ENCODE measurements around the gene NHLRC1.

DNA sequence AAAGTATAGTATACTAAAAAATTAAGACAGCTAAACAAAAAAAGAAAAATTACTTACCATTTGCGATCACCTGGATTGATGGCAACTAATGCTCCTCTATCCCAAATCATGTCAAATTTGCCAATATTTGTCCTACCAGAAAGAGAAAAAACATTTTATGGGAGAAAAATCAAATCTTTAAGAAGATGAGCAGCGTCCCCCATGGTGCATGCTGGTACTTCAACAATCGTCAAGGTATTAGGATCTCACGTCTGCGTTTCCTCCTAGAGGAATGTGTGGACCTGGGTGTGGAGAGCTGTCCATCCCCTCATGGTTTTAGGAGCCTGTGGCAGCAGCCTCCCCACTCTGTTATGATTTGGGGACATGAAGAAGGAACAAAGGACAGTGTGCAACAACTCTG is 16.4 kb upstream of the NHLRC1 start:
- TF ChIP-seq, protein P1, sequence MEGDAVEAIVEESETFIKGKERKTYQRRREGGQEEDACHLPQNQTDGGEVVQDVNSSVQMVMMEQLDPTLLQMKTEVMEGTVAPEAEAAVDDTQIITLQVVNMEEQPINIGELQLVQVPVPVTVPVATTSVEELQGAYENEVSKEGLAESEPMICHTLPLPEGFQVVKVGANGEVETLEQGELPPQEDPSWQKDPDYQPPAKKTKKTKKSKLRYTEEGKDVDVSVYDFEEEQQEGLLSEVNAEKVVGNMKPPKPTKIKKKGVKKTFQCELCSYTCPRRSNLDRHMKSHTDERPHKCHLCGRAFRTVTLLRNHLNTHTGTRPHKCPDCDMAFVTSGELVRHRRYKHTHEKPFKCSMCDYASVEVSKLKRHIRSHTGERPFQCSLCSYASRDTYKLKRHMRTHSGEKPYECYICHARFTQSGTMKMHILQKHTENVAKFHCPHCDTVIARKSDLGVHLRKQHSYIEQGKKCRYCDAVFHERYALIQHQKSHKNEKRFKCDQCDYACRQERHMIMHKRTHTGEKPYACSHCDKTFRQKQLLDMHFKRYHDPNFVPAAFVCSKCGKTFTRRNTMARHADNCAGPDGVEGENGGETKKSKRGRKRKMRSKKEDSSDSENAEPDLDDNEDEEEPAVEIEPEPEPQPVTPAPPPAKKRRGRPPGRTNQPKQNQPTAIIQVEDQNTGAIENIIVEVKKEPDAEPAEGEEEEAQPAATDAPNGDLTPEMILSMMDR (IDR thresholded peaks at IDR 0.05), result no peak
- TF ChIP-seq ZFX (IDR thresholded peaks at IDR 0.05; ENCODE audit: borderline replicate concordance), result no peak

Measured in 22Rv1 (cell line).